HepG2 (cell line): ENCODE data around the gene ANKRD44. TPM values are rescaled to one million over a fixed set of nuclear protein-coding genes. Genes with fewer than 3 reads are reported as not detected.

Experiments
- ATAC-seq: fragments of 200-7000 bp; cut with Tn5 transposase; 3 replicates; pipeline ENCODE4 v1.9.1; 2020; ENCODE audit warnings: mild to moderate bottlenecking, moderate library complexity
- BruUV-seq: library from RNA; stranded (reverse); fragments of 400-500 nt; replicated peaks from 2 replicates; lab custom pipeline; 2021; lab: Mats Ljungman, UMichigan
- CTCF ChIA-PET: fragments of 300-600 bp; formaldehyde crosslinking; extraction: SDS; loops from one replicate; lab custom pipeline; 2021; ENCODE audit warnings: low total read pairs, inconsistent platforms, low intra/inter-chr PET ratio; lab: Yijun Ruan, JAX
- POLR2A ChIA-PET: fragments of 350-600 bp; sonication (Branson Sonifier 250); formaldehyde crosslinking; loops from one replicate; lab custom pipeline; 2020; ENCODE audit warnings: antibody characterized with exemption, inconsistent platforms; lab: Yijun Ruan, JAX
- DNase-seq: peaks from one replicate; pipeline ENCODE4 v3.0.0-alpha.2; 2015; ENCODE audit warnings: low spot score
- FAIRE-seq: peaks from 3 replicates; lab custom pipeline; 2011; peaks lifted over from hg19 to GRCh38; lab: Jason Lieb, UNC
- H2AFZ ChIP-seq: one replicate; pipeline ENCODE4 v1.6.1; 2011; ENCODE audit warnings: low read length, inconsistent platforms
- H3K27ac ChIP-seq: fragments of 300-600 bp; 3 replicates; pipeline ENCODE4 v1.8.0; 2011; ENCODE audit warnings: mixed run types, mild to moderate bottlenecking, mixed read lengths, low read length, inconsistent platforms; ENCODE audit not compliant: insufficient read depth; ENCODE audit errors: extremely low read length
- H3K27me3 ChIP-seq, 2 experiments: fragments of 200-600 bp in 1 of 2; 2 replicates in 1 of 2; 3 replicates in 1 of 2; pipeline versions ENCODE4 v1.6.0 to v1.8.0; 2011; ENCODE audit warnings: low read length in 2 of 2, mild to moderate bottlenecking in 2 of 2, moderate library complexity in 2 of 2, inconsistent platforms in 1 of 2; ENCODE audit not compliant: insufficient read depth in 2 of 2, control insufficient read depth in 1 of 2
- H3K36me3 ChIP-seq, 2 experiments: fragments of 200-600 bp in 1 of 2; replicated peaks in 1 of 2; 2 replicates in 1 of 2; 3 replicates in 1 of 2; pipeline versions ENCODE4 v1.5.1 to v1.8.0; 2011; ENCODE audit warnings: low read length in 2 of 2, inconsistent platforms in 1 of 2; ENCODE audit not compliant: insufficient read depth in 2 of 2, control insufficient read depth in 1 of 2
- H3K4me1 ChIP-seq: 2 replicates; pipeline ENCODE4 v1.5.1; 2012; ENCODE audit warnings: low read length, inconsistent platforms; ENCODE audit not compliant: insufficient read depth
- H3K4me2 ChIP-seq: 2 replicates; pipeline ENCODE4 v1.6.0; 2011; ENCODE audit warnings: low read depth, low read length, inconsistent platforms
- H3K4me3 ChIP-seq, 3 experiments: fragments of 200-600 bp in 1 of 3; sonication (generic), shearing (Covaris generic) in 1 of 3; replicated peaks in 1 of 3; 2 replicates each; pipeline ENCODE4 v1.5.1; 2011 to 2016; ENCODE audit warnings: low read length in 3 of 3, inconsistent platforms in 2 of 3, low read depth in 2 of 3, mild to moderate bottlenecking in 2 of 3, control low read depth in 1 of 3, mixed read lengths in 1 of 3; ENCODE audit not compliant: insufficient read depth in 1 of 3
- H3K79me2 ChIP-seq: one replicate; pipeline ENCODE4 v1.6.1; 2011; ENCODE audit warnings: low read length, inconsistent platforms; ENCODE audit not compliant: insufficient read depth
- H3K9ac ChIP-seq: 2 replicates; pipeline ENCODE4 v1.6.0; 2011; ENCODE audit warnings: mild to moderate bottlenecking, low read depth, low read length, inconsistent platforms; ENCODE audit not compliant: insufficient read depth
- H3K9me3 ChIP-seq: 2 replicates; pipeline ENCODE4 v1.5.1; 2012; ENCODE audit warnings: mild to moderate bottlenecking, low read length
- H4K20me1 ChIP-seq: 2 replicates; pipeline ENCODE4 v1.6.0; 2011; ENCODE audit warnings: inconsistent platforms, mild to moderate bottlenecking, low read length, moderate library complexity; ENCODE audit not compliant: insufficient read depth
- CBX1 ChIP-seq: IDR thresholded peaks from one replicate; pipeline ENCODE4 v1.6.1; 2016; ENCODE audit warnings: antibody characterized with exemption, low read depth
- FOXA3 ChIP-seq: IDR thresholded peaks from 2 replicates; pipeline ENCODE4 v1.6.1; 2016; ENCODE audit warnings: missing genetic modification reagents, missing compliant biosample characterization
- IRF9 ChIP-seq: sonication (generic); formaldehyde crosslinking; IDR thresholded peaks from 2 replicates; pipeline ENCODE4 v1.8.0; 2022; ENCODE audit warnings: missing genetic modification reagents, mild to moderate bottlenecking, borderline replicate concordance
- JUNB ChIP-seq: sonication (generic); formaldehyde crosslinking; IDR thresholded peaks from 2 replicates; pipeline ENCODE4 v1.8.0; 2022; ENCODE audit warnings: missing genetic modification reagents, mild to moderate bottlenecking, borderline replicate concordance
- MYNN ChIP-seq: sonication (generic); formaldehyde crosslinking; IDR thresholded peaks from 2 replicates; pipeline ENCODE4 v1.4.0; 2020; ENCODE audit warnings: mild to moderate bottlenecking, low read depth, missing genetic modification reagents
- NCOR1 ChIP-seq: fragments of 200-600 bp; sonication (generic); IDR thresholded peaks from 2 replicates; pipeline ENCODE4 v1.7.0; 2017; ENCODE audit warnings: antibody characterized with exemption, low read length, borderline replicate concordance
- PAWR ChIP-seq: sonication (generic); formaldehyde crosslinking; IDR thresholded peaks from 2 replicates; pipeline ENCODE4 v1.4.0; 2020; ENCODE audit warnings: missing genetic modification reagents, mild to moderate bottlenecking, borderline replicate concordance
- U2AF1 ChIP-seq: fragments of 200-400 bp; formaldehyde crosslinking; optimal IDR thresholded peaks from 2 replicates; pipeline ENCODE3; 2017; ENCODE audit warnings: mild to moderate bottlenecking, low read depth, low read length
- ZNF598 ChIP-seq: sonication (generic); formaldehyde crosslinking; IDR thresholded peaks from 2 replicates; pipeline ENCODE4 v1.5.1; 2020; ENCODE audit warnings: mild to moderate bottlenecking, missing genetic modification reagents, borderline replicate concordance
- ZSCAN29 ChIP-seq: sonication (generic); formaldehyde crosslinking; conservative IDR thresholded peaks from 2 replicates; pipeline ENCODE4 v1.4.0; 2020; ENCODE audit warnings: mild to moderate bottlenecking, missing genetic modification reagents
- WGBS: methylation state at CpG from one replicate; pipeline ENCODE4 v1.1.6; 2017; ENCODE audit warnings: low lambda C conversion rate; 5-methylcytosine and 5-hydroxymethylcytosine counted together
- in situ Hi-C: cut with HindIII; loops from 2 replicates; pipeline ENCODE4 v1.10.0; 2017; ENCODE audit warnings: low pct_unique_long_range_greater_than_20kb; ENCODE audit not compliant: extremely low pct_ligation_motif_present
- intact Hi-C: fragments of 100-400 bp; cut with micrococcal nuclease; formaldehyde crosslinking; loops from one replicate; pipeline ENCODE4 v1.10.0; 2022; ENCODE audit not compliant: unreplicated experiment
- polyA plus RNA-seq, 8 experiments: library from polyadenylated mRNA; depleted of rRNA in 3 of 8; stranded (reverse) in 7 of 8; unstranded in 1 of 8; fragments of >200 nt; fragmentation: Illumina TruSeq in 4 of 8; extraction: Trizol in 4 of 8; gene quantifications; 2 replicates each; pipeline versions ENCODE4 v1.2.1 to v1.2.3, GENCODE V29; 2011 to 2016; ENCODE audit warnings: low read depth in 4 of 8, missing spikeins in 1 of 8, mixed read lengths in 1 of 8; ENCODE audit not compliant: insufficient read depth in 1 of 8
- total RNA-seq, 5 experiments: library from RNA; depleted of rRNA; stranded (reverse); fragments of >200 nt; fragmentation: Illumina TruSeq; extraction: Trizol; gene quantifications; 2 replicates each; pipeline ENCODE4 v1.2.3, GENCODE V29; 2016; ENCODE audit warnings: low read depth in 1 of 5
- TF ChIP-seq, protein P1 (sequence below): sonication (generic); formaldehyde crosslinking; IDR thresholded peaks from 2 replicates; pipeline ENCODE4 v1.5.1; 2020; ENCODE audit warnings: mild to moderate bottlenecking, missing genetic modification reagents, moderate library complexity

The ANKRD44 gene
- total and polyA plus RNA-seq, 2 of the 13 experiments (the other 11 are each of a cell fraction or from before 2014, with no cell fraction given): 0.04 to 0.11 TPM

DNA sequence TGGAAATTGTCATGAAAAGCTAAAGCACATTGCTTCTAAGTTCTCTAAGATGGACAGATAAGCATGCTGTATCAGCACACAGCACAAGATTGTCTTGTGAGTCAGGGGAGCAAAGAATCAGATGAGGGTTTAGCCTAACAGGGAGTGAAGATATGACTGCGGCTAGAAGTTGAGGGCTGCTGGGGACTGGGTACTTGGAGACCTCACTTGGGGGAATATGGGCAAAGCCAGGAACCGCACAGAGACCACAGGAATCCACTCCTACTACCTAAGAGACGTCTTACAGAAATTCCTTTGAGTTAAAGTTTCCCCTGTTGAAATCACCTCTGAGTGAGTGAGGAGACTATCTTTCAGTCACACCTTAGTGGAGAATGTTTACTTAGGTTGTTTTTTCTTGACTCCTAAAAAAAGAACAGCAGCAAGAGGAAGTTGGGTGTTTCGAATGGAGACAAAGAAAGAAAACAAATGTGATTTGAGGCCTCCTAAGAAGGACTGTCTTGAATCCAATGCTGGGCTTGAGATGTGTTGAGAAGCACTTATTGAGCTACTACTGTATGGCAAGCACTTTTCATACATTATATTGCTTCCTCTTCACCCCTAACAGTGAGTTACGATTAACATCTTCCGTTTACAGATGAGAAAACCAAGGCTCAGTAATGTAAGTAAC is 100.7 kb downstream of the ANKRD44 start (continued):
- TF ChIP-seq IRF9 (no peak), PAWR (CRISPR knock-in tag) (no peak), ZSCAN29 (CRISPR knock-in tag) (no peak), JUNB (CRISPR knock-in tag) (no peak), FOXA3 (CRISPR knock-in tag) (no peak), U2AF1 (no peak), CBX1 (no peak)

GRCh38 chr2:197209246-197209645 is 101.3 kb downstream of the ANKRD44 start:
- BruUV-seq: no TSS peak
- intact Hi-C loops (no loop called here), in situ Hi-C loops (no loop called here)
- no peaks in the 10 kb centered on the region for H3K9me3 ChIP-seq
- no peaks in the 10 kb centered on the region for H3K79me2 ChIP-seq
- POLR2A ChIA-PET: no interaction called here
- H3K9ac ChIP-seq: no peak overlapping the region
- no peaks in the 10 kb centered on the region for H4K20me1 ChIP-seq
- no peak overlapping the region for H2AFZ ChIP-seq
- peaks cover 0 to 6% of the 10 kb centered on the region in 2 experiments; a peak in 1 of 5 replicates for H3K27me3 ChIP-seq
- TF ChIP-seq, protein P1, sequence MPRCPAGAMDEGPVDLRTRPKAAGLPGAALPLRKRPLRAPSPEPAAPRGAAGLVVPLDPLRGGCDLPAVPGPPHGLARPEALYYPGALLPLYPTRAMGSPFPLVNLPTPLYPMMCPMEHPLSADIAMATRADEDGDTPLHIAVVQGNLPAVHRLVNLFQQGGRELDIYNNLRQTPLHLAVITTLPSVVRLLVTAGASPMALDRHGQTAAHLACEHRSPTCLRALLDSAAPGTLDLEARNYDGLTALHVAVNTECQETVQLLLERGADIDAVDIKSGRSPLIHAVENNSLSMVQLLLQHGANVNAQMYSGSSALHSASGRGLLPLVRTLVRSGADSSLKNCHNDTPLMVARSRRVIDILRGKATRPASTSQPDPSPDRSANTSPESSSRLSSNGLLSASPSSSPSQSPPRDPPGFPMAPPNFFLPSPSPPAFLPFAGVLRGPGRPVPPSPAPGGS: no peak
- no peak for TF ChIP-seq MYNN (CRISPR knock-in tag)
- TF ChIP-seq ZNF598 (CRISPR knock-in tag): no peak
- TF ChIP-seq NCOR1: no peak
- H3K27ac ChIP-seq: no peak overlapping the region
- no peak for DNase-seq
- no peak overlapping the region for H3K4me2 ChIP-seq
- 20% methylated on average over 2 of the region's 2 CpGs for WGBS
- H3K4me3 ChIP-seq: no peak overlapping the region
- no peaks in the 10 kb centered on the region for H3K36me3 ChIP-seq
- CTCF ChIA-PET: no interaction called here
- no peaks in the 10 kb centered on the region for H3K4me1 ChIP-seq
- ATAC-seq: no peak
- FAIRE-seq: no peak
